ENCODE data around the gene ZBTB24.
"Not testable (repeated sequence)": the region's sequence is repeated elsewhere in the genome, so short reads cannot be mapped to it uniquely, and the experiment has no call there.

DNA sequence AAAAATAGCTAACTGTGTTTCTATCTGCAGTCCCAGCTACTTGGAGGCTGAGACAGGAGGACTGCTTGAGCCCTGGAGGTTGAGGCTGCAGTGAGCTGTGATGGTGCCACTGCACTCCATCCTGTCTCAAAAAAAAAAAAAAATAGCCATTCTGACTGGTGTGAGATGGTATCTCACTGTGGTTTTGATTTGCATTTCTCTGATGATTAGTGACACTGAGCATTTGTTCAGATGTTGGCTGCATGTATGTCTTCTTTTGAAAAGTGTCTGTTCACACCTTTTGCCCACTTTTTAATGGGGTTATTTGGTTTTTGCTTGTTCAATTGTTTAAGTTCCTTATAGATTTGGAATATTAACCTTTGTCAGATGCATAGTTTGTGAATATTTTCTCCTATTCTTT, 36.6 kb upstream of the ZBTB24 start:
- TF ChIP-seq, protein P1, sequence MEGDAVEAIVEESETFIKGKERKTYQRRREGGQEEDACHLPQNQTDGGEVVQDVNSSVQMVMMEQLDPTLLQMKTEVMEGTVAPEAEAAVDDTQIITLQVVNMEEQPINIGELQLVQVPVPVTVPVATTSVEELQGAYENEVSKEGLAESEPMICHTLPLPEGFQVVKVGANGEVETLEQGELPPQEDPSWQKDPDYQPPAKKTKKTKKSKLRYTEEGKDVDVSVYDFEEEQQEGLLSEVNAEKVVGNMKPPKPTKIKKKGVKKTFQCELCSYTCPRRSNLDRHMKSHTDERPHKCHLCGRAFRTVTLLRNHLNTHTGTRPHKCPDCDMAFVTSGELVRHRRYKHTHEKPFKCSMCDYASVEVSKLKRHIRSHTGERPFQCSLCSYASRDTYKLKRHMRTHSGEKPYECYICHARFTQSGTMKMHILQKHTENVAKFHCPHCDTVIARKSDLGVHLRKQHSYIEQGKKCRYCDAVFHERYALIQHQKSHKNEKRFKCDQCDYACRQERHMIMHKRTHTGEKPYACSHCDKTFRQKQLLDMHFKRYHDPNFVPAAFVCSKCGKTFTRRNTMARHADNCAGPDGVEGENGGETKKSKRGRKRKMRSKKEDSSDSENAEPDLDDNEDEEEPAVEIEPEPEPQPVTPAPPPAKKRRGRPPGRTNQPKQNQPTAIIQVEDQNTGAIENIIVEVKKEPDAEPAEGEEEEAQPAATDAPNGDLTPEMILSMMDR (IDR thresholded peaks at IDR 0.05; ENCODE audit: low read depth, low read length), result not testable (repeated sequence)
- not testable (repeated sequence) for TF ChIP-seq POLR2A (IDR thresholded peaks at IDR 0.05; ENCODE audit: extremely low read depth, insufficient read length); MYC (IDR thresholded peaks at IDR 0.05; ENCODE audit: low read depth, low read length)
- TF ChIP-seq, protein P2, sequence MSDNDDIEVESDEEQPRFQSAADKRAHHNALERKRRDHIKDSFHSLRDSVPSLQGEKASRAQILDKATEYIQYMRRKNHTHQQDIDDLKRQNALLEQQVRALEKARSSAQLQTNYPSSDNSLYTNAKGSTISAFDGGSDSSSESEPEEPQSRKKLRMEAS (IDR thresholded peaks at IDR 0.05; ENCODE audit: low read depth, low read length), result not testable (repeated sequence)
